Stimulated activated CD4-positive, alpha-beta T cell treated with anti-CD3 and anti-CD28 coated beads, Interleukin-15, amount 100 ng/mL, for 24 hours (primary cell): ENCODE measurements around the gene CACUL1.
A peak's percentile ranks its signal among the peaks of the same experiment; 100 is the strongest.
"Not testable (repeated sequence)": the region's sequence is repeated elsewhere in the genome, so short reads cannot be mapped to it uniquely, and the experiment has no call there.

Experiments used
- DNase-seq: peaks from one replicate; pipeline ENCODE4 v3.0.0-alpha.2; 2020

Gene CACUL1

DNA sequence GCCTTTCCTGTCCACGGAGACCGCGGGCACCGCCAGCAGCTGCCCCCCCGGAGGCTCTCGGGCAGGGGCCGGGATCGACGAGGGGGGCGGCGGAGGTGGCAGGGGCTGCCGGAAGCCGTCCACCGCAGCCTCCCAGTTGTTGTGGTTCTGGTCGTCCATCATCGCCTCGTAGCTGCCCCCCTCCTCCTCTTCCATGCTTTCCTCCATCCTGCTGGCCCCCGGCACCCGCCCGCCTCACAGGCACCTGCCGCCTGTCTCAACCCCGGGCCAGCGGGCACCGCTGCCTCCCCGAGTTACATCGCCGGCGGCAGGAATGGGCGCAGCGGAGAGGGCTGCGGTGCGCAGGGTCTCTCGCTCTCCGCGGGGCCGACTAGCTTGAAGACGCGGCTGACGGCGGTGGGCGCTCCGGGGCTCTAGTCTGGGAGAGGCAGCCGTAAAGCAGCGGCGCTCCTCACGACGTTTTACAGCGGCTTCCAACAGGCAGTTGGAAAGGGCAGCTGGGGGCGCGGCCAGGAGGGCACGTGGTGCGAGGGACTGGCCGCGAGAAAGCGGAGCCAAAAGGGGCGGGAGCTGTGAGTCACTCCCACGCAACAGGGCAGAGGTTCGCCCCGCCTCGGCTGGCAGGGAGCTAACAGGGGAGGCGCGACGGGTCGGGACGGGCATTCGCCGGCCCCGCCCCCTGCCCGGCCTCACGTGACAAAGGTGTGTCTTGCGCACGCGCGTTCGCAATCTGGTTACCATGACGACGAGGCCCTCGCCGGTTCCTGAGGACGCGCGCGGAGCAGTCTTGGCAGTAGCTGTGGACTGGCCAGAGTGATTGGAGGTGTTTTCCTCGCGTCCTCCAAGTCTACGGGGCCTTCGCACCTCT lies at the start of gene CACUL1:
Gene CACUL1, minus strand, starts transcription at position 415 of the 868 bp plus-strand sequence. Its CDS starts 208 bp downstream, at position 207.
- peak; percentile 100 for DNase-seq

DNA sequence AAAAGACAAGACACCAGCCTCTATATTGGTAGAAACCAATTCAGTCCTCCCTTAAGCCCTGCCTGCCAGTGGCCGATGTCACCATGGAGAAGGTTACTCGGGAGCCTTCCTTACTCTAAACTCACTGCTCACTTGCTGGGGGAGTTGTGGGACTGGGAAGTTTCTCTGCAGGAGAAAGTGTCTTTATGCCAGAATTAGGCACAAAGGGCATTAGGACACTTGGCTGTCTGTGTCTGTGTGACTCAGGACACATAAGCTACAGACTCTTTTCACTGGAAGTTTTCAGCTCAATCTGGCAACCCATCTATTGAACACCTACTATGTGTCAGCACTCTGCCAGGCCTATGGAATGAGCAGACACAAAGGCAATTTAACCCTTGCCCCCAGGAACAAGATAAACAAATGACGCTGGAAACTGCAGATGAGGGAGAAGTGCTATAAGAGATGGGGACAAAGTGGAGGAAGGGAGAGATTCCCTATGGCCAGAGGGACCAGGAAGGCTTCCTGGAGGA lies 49.5 kb upstream of the CACUL1 start:
- no peak for DNase-seq

DNA sequence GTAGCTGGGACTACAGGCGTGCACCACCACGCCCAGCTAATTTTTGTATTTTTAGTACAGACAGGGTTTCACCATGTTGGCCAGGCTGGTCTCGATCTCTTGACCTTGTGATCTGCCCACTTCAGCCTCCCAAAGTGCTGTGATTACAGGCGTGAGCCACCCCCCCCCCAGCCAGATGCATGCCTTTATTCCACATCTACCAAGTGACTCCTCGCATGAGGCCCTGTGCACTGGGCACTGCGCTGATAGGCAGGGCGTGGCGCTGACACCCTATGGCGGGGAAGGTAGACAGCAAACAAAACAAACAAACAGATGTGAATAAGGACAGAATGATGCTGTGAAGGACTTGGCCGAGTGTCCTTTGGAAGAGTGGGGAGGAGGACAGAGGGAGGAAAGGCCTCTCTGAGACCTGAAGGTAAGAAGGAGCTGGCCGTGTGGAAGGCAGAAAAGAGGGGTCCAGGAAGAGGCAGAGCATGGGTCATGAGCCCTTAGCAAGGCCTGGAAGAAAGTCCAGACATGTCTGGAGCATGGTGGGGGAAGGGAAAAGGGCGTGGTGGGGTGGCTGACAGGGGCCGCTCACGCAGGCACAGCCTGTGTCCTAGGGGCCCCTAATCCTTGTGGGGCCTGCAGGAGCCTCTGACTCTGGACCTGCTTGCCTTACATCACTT lies 47.5 kb upstream of the CACUL1 start:
- DNase-seq, result no peak

DNA sequence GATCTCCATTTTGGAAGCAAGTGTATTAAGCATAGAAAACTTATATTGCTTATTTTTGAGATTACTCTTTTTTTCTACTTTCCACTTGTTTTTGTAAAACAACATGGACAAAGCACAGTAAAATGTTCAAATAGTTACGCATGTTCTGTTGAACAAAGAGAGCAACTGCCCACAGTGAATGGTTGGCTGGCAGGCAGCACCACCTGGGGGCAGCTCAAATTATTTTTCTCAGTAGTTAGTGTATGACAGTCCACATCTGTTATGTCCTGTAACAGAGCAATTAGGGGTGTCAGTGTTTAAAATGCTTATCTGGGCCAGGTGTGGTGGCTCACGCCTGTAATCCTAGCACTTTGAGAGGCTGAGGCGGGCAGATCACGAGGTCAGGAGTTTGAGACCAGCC lies 46.1 kb upstream of the CACUL1 start:
- DNase-seq, result no peak

DNA sequence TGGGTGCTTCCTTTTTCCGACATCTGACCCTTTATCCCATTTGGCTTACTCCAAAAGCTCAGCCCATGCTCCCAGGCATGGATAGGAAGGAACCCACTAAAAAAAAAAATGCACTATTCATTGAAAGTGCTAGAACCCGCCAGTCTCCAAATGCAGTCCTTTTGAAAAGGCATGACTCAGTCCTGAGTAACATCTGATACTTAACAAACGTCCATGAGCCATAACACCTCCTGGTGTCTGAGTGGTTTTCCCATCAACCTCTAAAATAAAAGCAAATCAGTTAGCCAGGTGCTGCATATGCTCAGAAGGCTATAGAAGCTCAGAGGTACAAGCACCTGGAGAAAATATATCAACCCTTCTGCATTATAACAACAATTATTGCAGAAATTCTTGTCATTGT lies 45.0 kb upstream of the CACUL1 start:
- DNase-seq, result no peak

DNA sequence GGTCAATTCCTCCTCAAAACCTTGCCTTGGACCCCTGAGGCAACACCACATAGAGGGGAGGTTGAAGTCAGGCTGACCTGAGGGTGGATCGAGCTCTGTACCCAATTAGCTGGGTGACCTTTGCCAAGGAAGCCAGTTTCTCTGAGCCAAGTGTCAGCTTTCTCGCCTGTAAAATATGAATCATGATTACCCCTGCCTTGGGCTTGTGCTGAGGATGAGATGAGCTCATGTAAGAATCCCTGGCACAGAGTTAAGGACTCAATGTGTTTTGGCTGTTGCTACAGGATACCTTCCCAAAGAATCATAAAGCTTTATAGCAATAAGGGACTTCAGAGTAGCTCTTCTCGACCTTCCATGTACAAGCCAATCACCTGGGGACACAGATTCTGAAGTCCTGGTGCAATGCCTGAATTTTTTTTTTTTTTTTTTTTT lies 43.5 kb upstream of the CACUL1 start:
- no peak for DNase-seq

DNA sequence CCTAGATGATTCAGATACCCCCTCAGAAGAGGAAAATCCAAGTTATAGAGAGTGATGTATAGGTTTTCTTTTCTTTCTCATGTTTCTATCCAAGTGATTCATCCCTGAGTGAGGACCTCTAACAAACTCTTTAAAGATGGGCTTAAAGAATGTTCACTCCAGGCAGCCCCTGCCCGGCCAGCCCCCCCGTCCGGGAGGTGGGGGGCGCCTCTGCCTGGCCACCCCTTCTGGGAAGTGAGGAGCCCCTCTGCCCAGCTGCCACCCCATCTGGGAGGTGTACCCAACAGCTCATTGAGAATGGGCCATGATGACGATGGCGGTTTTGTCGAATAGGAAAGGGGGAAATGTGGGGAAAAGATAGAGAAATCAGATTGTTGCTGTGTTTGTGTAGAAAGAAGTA lies 40.2 kb upstream of the CACUL1 start:
- not testable (repeated sequence) for DNase-seq

DNA sequence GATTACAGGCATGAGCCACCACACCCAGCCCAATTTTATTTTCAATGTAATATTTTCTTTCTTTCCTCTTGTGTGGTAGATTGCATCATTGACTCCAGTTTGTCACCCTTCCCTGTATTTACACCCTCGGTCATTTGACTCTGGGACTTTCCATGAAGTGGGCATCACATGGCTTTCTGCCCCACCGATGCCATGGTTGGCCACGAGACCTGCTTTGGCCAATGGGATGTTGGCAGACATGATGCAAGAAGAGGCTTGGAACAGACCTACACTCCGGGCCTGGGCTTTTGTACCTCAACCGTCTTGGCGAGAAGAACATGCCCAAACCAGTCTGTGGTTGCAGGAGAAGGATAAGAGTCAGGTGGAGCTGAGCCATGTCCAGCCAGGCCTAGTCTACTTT lies 38.8 kb upstream of the CACUL1 start:
- no peak for DNase-seq

DNA sequence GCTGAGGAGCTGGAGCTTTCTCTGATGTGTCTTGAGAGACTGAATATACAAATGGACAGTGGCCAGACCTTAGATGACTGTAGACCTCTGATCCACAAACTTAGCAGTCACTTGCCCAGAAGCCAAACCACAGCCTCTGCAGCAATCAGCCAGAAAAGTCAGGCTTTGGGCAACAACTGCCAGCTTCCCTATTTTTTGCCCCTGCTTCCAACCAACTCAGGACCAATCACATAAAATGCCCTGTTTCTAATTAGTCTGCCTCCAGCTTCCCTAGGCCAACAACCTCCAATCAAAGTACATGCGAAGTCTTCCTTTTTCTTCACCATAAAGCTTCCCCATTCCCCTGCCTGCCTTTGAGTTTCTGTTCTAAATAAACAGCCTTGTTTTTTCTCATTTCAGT lies 37.8 kb upstream of the CACUL1 start:
- DNase-seq, result no peak

DNA sequence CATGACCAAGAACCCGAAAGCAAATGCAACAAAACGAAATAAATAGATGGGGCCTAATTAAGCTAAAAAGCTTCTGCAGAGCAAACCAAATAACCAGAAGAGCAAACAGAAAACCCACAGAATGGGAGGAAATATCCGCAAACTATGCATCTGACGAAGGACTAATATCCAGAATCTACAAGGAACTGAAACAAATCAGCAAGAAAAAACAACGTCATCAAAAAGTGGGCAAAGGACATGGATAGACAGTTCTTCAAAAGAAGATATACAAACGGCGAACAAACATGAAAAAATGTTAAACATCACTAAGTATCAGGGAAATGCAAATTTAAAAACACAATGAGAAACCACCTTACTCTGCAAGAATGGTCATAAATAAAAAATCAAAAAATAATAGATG lies 35.3 kb upstream of the CACUL1 start:
- no peak for DNase-seq

DNA sequence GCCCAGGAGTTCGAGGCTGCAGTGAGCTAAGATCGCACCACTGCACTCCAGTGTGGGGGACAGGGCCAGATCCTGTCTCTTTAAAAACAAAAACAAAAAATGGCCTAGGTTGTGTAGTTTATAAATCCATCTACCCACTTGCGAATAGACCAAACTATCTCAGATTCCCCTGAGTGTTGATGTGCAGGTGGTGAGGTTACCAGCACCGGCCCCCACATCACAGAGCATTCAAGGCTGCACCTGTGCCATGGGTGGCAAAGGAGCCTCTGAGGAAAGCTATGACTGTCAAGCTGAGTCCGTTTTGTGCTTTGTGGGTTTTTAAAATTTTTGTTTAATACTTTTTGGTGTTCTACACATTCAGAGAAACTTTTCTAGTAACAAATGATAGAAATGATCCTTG lies 30.8 kb upstream of the CACUL1 start:
- DNase-seq, result no peak

DNA sequence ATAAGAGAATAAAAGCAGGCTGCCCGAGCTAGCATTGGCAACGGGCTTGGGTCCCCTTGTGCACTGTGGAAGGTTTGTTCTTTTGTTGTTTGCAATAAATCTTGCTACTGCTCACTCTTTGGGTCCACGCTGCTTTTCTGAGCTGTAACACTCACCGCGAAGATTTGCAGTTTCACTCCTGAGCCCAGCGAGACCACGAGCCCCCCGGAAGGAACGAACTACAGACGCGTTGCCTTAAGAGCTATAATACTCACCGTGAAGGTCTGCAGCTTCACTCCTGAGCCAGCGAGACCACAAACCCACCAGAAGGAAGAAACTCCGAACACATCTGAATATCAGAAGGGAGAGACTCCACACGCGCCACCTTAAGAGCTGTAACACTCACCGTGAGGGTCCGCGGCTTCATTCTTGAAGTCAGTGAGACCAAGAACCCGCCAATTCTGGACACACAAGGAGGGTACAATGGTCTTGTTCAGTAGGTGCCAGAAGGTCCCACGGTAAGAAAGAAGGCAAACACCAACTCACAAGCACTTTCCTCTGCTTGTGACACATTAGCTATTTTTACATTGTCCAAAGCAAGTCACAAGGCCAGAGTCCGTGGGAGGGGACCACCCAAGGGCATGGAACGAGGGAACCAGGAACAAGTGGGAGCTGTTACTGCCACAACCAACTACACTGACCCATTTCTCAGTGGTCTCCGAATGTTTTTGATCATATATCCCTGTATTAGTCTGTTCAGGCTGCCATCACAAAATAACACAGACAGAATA lies 29.2 kb upstream of the CACUL1 start:
- no peak for DNase-seq

DNA sequence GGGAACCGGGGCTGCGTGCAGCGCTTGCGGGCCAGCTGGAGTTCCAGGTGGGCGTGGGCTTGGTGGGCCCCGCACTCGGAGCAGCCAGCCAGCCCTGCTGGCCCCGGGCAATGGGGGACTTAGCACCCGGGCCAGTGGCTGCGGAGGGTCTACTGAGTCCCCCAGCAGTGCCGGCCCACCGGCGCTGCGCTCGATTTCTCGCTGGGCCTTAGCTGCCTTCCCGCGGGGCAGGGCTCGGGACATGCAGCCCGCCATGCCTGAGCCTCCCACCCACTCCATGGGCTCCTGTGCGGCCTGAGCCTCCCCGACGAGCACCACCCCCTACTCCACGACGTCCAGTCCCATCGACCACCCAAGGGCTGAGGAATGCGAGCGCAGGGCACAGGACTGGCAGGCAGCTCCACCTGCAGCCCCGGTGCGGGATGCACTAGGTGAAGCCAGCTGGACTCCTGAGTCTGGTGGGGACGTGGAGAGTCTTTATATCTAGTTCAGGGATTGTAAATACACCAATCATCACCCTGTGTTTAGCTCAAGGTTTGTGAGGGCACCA lies 28.2 kb upstream of the CACUL1 start:
- DNase-seq, result not testable (repeated sequence)

DNA sequence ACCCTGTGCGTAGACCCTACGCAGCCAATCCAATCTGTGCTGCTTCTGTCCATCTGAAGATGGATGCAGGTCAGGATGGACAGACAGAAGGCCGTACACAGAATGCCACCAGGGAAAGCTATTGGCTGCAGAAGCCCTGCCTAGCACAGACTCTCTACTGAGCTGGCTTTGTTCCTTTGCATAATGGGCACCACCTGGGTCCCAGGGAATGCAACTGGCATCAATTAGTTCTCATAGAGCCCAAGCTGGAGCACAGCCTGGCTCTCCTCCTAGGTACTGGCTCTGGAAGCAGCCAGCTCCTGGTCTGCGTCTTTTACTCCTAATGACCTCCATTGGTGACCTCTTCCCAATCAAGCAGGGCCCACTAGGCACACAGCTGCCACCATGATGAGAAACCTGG lies 26.8 kb upstream of the CACUL1 start:
- DNase-seq, result no peak

DNA sequence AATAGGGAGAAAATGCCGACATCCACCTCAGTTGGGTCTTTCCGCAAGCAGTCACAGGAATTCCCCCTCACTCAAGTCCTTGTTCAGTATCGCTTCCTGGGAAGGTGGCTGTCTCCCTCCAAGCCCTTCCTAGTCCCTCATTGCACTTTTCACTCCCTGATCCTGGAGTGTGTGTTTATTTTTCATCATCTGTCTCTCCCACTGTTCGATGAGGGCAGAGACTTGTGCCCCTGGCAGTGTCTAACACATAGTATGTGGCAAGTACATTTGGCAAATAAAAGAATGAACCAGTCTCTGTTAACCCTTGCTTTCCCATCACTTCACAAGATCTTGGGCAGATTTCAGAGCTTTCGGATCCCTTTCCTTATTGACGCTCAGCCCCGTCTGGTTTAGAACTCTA lies 24.0 kb upstream of the CACUL1 start:
- no peak for DNase-seq

DNA sequence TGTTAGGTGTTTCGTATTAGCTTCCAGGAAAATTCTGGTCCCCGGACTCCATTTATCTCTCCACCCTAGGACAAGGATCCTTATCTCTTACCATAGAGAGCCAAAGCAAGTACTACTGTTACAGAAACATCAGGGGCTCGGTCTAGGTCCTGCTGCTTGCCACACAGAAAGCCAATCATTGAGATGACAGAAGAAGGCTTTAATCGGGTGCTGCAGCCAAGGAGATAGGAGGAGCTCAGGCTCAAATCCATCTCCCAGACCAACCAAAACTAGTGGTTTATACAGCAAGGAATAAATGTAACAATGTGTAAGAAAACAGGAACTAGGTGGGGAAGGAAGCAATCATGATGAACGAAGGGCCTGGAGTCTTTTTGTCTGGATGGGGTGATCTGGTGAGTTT lies 22.2 kb upstream of the CACUL1 start:
- DNase-seq, result no peak

DNA sequence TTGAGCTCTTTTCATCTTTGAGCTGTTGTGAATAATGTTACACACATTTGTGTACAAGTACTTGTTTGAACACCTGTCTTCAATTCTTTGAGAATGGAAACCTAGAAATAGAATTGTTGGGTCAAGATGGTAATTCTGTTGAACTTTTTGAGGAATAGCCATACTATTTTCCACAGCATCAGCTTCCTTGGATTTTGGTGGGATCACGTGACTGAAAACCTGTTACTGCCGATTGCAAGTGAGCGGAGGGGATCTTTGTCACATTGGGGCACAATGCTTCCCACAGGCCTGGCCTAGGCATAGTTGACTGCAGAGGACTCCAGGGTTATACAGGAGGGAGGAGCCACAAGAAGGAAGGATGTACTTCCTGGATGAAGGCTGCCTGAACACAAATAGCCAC lies 21.3 kb upstream of the CACUL1 start:
- no peak for DNase-seq

DNA sequence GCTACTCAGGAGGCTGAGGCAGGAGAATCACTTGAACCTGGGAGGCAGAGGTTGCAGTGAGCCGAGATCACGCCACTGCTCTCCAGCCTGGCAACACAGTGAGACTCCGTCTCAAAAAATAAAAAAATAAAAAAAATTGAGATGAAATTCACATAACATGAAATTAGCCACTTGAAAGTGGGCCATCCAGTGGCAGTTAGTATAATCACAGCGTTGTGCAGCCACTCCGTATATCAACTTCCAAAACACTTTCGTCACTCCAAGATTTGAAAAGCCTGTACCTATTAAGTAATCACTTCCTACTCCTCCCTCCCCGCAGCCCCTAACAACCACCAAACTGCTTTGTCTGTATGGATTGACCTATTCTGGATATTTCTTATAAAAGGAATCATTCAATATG lies 20.7 kb upstream of the CACUL1 start:
- no peak for DNase-seq

DNA sequence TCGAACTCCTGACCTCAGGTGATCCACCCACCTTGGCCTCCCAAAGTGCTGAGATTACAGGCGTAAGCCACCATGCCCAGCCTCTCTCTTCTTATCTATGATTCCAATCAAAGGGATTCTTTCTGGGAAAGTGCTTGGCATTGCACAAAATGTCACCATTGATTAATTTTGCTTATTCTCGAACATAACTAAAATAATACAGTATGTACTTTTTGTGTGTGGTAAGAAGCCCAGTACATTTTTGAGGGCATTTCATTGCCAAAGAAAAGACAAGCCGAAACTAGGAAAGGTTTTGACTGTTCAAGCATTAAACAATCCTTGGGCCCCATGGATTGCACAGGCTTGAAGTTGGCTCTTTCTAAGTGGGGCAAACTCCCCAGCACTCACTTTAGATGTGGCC lies 18.3 kb upstream of the CACUL1 start:
- no peak for DNase-seq

DNA sequence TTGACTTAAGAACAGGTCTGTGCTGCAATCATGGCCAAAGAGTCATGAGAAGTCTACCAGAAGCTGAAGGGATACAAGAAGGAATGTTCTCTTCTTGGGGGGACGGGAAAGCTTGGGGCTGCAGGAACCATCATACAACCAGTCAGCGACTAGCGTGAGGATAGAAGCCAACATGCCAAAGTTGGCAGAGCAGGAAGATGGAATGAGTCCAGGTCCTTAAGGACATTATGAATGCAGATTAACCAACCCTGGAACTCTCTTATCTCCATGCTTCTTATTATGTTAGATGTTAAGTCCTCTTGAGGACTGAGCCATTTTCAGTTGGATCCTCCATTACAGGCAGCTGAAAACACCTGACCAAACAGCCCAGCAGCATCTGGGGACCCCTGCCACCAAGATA lies 17.2 kb upstream of the CACUL1 start:
- no peak for DNase-seq

DNA sequence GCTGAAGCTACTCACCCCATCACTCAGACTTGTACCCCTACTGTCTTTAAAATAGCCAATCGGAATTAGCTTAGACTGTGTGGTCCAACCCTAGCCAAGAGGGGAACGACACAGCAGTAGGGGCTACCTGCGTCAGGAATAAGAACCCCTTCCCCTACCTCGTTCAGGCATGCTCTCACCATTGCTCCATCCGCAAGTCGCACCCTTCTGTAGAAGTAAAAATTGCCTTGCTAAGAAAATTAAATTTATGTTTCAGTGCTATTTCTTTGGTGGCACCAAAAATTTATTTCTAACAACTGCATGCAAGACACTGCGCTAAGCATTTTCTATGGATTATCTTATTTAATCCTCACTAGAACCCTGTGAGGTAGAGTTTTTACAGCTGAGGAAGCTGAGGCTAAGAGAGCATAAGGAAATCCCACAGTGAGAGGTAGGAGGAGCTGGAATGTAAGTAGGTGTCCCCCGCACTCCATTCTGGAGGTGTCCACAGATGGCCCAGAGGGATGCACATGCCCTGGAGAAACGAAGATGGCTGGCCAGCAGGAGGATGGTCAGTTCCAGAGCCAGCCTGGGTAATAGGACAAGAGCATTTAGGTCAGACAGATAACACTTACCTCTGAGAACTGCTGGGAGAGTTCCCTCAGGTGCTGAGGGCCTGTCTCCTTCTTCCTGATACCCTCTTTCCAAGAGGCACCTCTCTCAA lies 15.3 kb upstream of the CACUL1 start:
- DNase-seq, result no peak
